Endothelial cell of umbilical vein (primary cell): ENCODE data around the gene CEBPG. TPM values are rescaled to one million over a fixed set of nuclear protein-coding genes. Genes with fewer than 3 reads are reported as not detected.

ENCODE experiments used
- BruUV-seq: library from RNA; stranded (reverse); fragments of 400-500 nt; replicated peaks from 2 replicates; lab custom pipeline; 2021; lab: Mats Ljungman, UMichigan
- CTCF ChIA-PET: fragments of 300-600, 350-600 bp; sonication (Branson Sonifier 250); formaldehyde crosslinking; loops from one replicate; lab custom pipeline; 2021; ENCODE audit warnings: antibody characterized with exemption, inconsistent platforms; lab: Charles Lee
- POLR2A ChIA-PET: fragments of 300-600, 350-600 bp; sonication (Branson Sonifier 250); formaldehyde crosslinking; loops from one replicate; lab custom pipeline; 2021; ENCODE audit warnings: antibody characterized with exemption, inconsistent platforms; lab: Charles Lee
- DNase-seq: peaks from one replicate; pipeline ENCODE4 v3.0.0-alpha.2; 2011; ENCODE audit warnings: low read depth, low spot score
- FAIRE-seq: peaks from 2 replicates; lab custom pipeline; 2011; peaks lifted over from hg19 to GRCh38; lab: Jason Lieb, UNC
- H2AFZ ChIP-seq: 2 replicates; pipeline ENCODE4 v1.6.0; 2012; ENCODE audit warnings: low read depth, low read length, control low read depth, inconsistent platforms
- H3K27ac ChIP-seq: 2 replicates; pipeline ENCODE4 v1.5.1; 2011; ENCODE audit warnings: low read depth, mild to moderate bottlenecking, control low read depth, low read length, moderate library complexity; ENCODE audit not compliant: insufficient read depth
- H3K27me3 ChIP-seq, 2 experiments: 2 replicates each; pipeline versions ENCODE4 v1.6.0 to v1.6.1; 2011; ENCODE audit warnings: low read length in 2 of 2, mixed read lengths in 1 of 2; ENCODE audit not compliant: control insufficient read depth in 2 of 2, insufficient read depth in 2 of 2
- H3K36me3 ChIP-seq, 2 experiments: 2 replicates in 1 of 2; 3 replicates in 1 of 2; pipeline ENCODE4 v1.5.1; 2011; ENCODE audit warnings: low read length in 2 of 2, mild to moderate bottlenecking in 1 of 2, moderate library complexity in 1 of 2; ENCODE audit not compliant: control insufficient read depth in 2 of 2, insufficient read depth in 2 of 2; ENCODE audit errors: extremely low read depth in 1 of 2
- H3K4me1 ChIP-seq: 3 replicates; pipeline ENCODE4 v1.5.1; 2011; ENCODE audit warnings: mild to moderate bottlenecking, low read length; ENCODE audit not compliant: control insufficient read depth, insufficient read depth; ENCODE audit errors: extremely low read depth
- H3K4me2 ChIP-seq: 2 replicates; pipeline ENCODE4 v1.6.1; 2011; ENCODE audit warnings: low read length, control low read depth, mixed read lengths; ENCODE audit not compliant: insufficient read depth
- H3K4me3 ChIP-seq, 3 experiments: fragments of 200-600 bp in 1 of 3; sonication (generic), shearing (Covaris generic) in 1 of 3; replicated peaks in 1 of 3; 2 replicates each; pipeline ENCODE4 v1.5.1; 2011 to 2016; ENCODE audit warnings: control low read depth in 3 of 3, low read length in 3 of 3, mild to moderate bottlenecking in 2 of 3, inconsistent platforms in 1 of 3, low read depth in 1 of 3, moderate library complexity in 1 of 3; ENCODE audit not compliant: insufficient read depth in 1 of 3
- H3K79me2 ChIP-seq: 2 replicates; pipeline ENCODE4 v1.6.0; 2012; ENCODE audit warnings: low read length, inconsistent platforms; ENCODE audit not compliant: control insufficient read depth, insufficient read depth
- H3K9ac ChIP-seq: replicated peaks from 2 replicates; pipeline ENCODE3; 2011; ENCODE audit warnings: low read length, control low read depth; ENCODE audit not compliant: insufficient read depth; ENCODE audit errors: extremely low read depth
- H3K9me1 ChIP-seq: replicated peaks from 3 replicates; pipeline ENCODE4 v1.6.0; 2011; ENCODE audit warnings: mild to moderate bottlenecking, low read length; ENCODE audit not compliant: control insufficient read depth, insufficient read depth; ENCODE audit errors: extremely low read depth
- H3K9me3 ChIP-seq: replicated peaks from 2 replicates; pipeline ENCODE4 v1.5.1; 2012; ENCODE audit warnings: low read length, inconsistent platforms; ENCODE audit not compliant: control insufficient read depth, insufficient read depth
- H4K20me1 ChIP-seq: replicated peaks from 2 replicates; pipeline ENCODE3; 2011; ENCODE audit warnings: mild to moderate bottlenecking, low read length; ENCODE audit not compliant: control insufficient read depth, insufficient read depth; ENCODE audit errors: extremely low read depth
- EZH2 ChIP-seq: IDR thresholded peaks from 2 replicates; pipeline ENCODE4 v1.6.1; 2012; ENCODE audit warnings: borderline replicate concordance, low read depth, mild to moderate bottlenecking, moderate library complexity, low read length, inconsistent platforms; ENCODE audit not compliant: severe bottlenecking
- FOS ChIP-seq: IDR thresholded peaks from 2 replicates; pipeline ENCODE4 v1.6.1; 2011; ENCODE audit warnings: mild to moderate bottlenecking, low read length, moderate library complexity, borderline replicate concordance; ENCODE audit not compliant: insufficient read depth
- GATA2 ChIP-seq: IDR thresholded peaks from 2 replicates; pipeline ENCODE4 v1.7.0; 2011; ENCODE audit warnings: low read depth, mild to moderate bottlenecking, moderate library complexity, mixed read lengths, low read length; ENCODE audit not compliant: insufficient read length, insufficient read depth
- JUN ChIP-seq: IDR thresholded peaks from 2 replicates; pipeline ENCODE4 v1.6.1; 2011; ENCODE audit warnings: borderline replicate concordance, low read depth; ENCODE audit not compliant: insufficient read length, insufficient read depth
- MYC ChIP-seq: IDR thresholded peaks from one replicate; pipeline ENCODE4 v1.6.1; 2011; ENCODE audit warnings: mild to moderate bottlenecking, low read depth, low read length
- POLR2A ChIP-seq: IDR thresholded peaks from 2 replicates; pipeline ENCODE4 v1.6.1; 2012; ENCODE audit warnings: low read depth, mild to moderate bottlenecking, control low read depth, low read length
- POLR2AphosphoS5 ChIP-seq: IDR thresholded peaks from 2 replicates; pipeline ENCODE4 v1.6.1; 2012; ENCODE audit warnings: low read depth, mild to moderate bottlenecking, control low read depth, low read length, moderate library complexity; ENCODE audit not compliant: insufficient read depth
- dilution Hi-C: fragments of 300-500 bp; cut with MboI; formaldehyde crosslinking; loops from one replicate; pipeline ENCODE4 v1.15.0; 2019; ENCODE audit warnings: low sequenced_read_pairs; ENCODE audit not compliant: extremely low pct_ligation_motif_present
- intact Hi-C: fragments of 100-400 bp; cut with micrococcal nuclease; formaldehyde crosslinking; loops from one replicate; pipeline ENCODE4 v1.10.0; 2022
- polyA plus RNA-seq, 4 experiments: library from polyadenylated mRNA; depleted of rRNA in 3 of 4; stranded (reverse) in 3 of 4; unstranded in 1 of 4; fragments of >200 nt; gene quantifications; 2 replicates each; pipeline versions ENCODE4 v1.2.1 to v1.2.3, GENCODE V29; 2011 to 2012; ENCODE audit warnings: missing spikeins in 1 of 4
- total RNA-seq: library from RNA; stranded (reverse); gene quantifications from 2 replicates; pipeline ENCODE4 v1.2.3, GENCODE V29; 2021
- TF ChIP-seq, protein P1 (sequence below): IDR thresholded peaks from 2 replicates; pipeline ENCODE4 v1.6.1; 2011; ENCODE audit not compliant: insufficient read depth, insufficient read length
- TF ChIP-seq, protein P2 (sequence below), 2 donors: IDR thresholded peaks; 1 replicate in 1 of 2; 2 replicates in 1 of 2; pipeline ENCODE4 v1.5.1; 2011; ENCODE audit warnings: low read length in 2 of 2, mild to moderate bottlenecking in 2 of 2, moderate library complexity in 2 of 2, control low read depth in 1 of 2, inconsistent platforms in 1 of 2, low read depth in 1 of 2; ENCODE audit not compliant: insufficient read depth in 1 of 2; ENCODE audit errors: extremely low read depth in 1 of 2

CEBPG gene
- total and polyA plus RNA-seq, 2 donors (not counting 3 experiments of a cell fraction or from before 2014, with no cell fraction given), result 10.2 to 24.6 TPM

DNA sequence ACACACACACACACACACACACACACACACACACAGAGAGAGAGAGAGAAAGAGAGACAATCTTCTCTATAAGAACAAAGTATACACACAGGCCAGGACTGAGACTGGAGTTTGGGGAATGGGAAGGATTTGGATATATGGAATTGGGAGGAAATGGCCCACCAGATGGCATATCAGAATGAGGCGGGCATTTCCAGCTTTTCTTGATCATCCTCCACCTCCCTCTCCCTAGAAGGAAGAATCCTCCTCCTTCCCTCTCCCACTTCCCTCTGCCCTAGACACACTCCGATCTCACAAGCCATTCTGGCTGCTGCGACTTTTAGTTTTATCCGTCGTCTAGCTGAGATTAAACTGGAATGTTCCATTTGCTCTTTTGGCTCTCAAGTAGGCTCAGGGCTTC is 10.0 kb upstream of the CEBPG start:
- Histone ChIP-seq H3K27me3 (peaks cover 6 to 7% of the 10 kb centered on the region in 2 experiments), H4K20me1 (no peaks in the 10 kb centered on the region), H3K36me3 (no peaks in the 10 kb centered on the region), H3K79me2 (no peaks in the 10 kb centered on the region), H2AFZ (no peak overlapping the region), H3K9me1 (no peaks in the 10 kb centered on the region), H3K4me2 (no peak overlapping the region), H3K4me3 (no peak overlapping the region), H3K9me3 (no peaks in the 10 kb centered on the region), H3K4me1 (no peaks in the 10 kb centered on the region), H3K27ac (no peak overlapping the region), H3K9ac (no peak overlapping the region)
- POLR2A ChIA-PET, result no interaction called here
- no peak for DNase-seq
- no TSS peak for BruUV-seq
- intact Hi-C loops, result no loop called here
- CTCF ChIA-PET, result interaction anchor here (2.8 kb wide), 1 partner anchor 128 kb away, joined by 9 read pairs; no protein-coding TSS in a partner anchor
- TF ChIP-seq FOS, result no peak
- TF ChIP-seq, protein P1, sequence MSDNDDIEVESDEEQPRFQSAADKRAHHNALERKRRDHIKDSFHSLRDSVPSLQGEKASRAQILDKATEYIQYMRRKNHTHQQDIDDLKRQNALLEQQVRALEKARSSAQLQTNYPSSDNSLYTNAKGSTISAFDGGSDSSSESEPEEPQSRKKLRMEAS, result no peak
- no peak for TF ChIP-seq GATA2
- TF ChIP-seq MYC, result no peak
- no peak for TF ChIP-seq POLR2AphosphoS5
- TF ChIP-seq, protein P2, sequence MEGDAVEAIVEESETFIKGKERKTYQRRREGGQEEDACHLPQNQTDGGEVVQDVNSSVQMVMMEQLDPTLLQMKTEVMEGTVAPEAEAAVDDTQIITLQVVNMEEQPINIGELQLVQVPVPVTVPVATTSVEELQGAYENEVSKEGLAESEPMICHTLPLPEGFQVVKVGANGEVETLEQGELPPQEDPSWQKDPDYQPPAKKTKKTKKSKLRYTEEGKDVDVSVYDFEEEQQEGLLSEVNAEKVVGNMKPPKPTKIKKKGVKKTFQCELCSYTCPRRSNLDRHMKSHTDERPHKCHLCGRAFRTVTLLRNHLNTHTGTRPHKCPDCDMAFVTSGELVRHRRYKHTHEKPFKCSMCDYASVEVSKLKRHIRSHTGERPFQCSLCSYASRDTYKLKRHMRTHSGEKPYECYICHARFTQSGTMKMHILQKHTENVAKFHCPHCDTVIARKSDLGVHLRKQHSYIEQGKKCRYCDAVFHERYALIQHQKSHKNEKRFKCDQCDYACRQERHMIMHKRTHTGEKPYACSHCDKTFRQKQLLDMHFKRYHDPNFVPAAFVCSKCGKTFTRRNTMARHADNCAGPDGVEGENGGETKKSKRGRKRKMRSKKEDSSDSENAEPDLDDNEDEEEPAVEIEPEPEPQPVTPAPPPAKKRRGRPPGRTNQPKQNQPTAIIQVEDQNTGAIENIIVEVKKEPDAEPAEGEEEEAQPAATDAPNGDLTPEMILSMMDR (IDR thresholded peaks at IDR 0.05; ENCODE audit: extremely low read depth in 1 of 2, insufficient read depth in 1 of 2, low read depth in 1 of 2, low read length in 2 of 2), result no peak
- no peak for TF ChIP-seq JUN
- no peak for TF ChIP-seq EZH2
- TF ChIP-seq POLR2A, result no peak
- dilution Hi-C loops, result no loop called here
- FAIRE-seq, result no peak
